ENCODE results near the gene PARP12. TPM values are rescaled to one million over a fixed set of nuclear protein-coding genes. Genes with fewer than 3 reads are reported as not detected.

PARP12 gene
- total and polyA plus RNA-seq, 8 donors: 10.8 to 34.8 (median 22.3) TPM

- FAIRE-seq (no peak), DNase-seq (no peak), ATAC-seq (no peak)
- no peaks in the 10 kb centered on the region for H3K9me3 ChIP-seq
- H3K4me1 ChIP-seq: no peaks in the 10 kb centered on the region
- H3K4me3 ChIP-seq: no peak overlapping the region
- intact Hi-C loops (cut with DNase I): loop anchor here in 1 of 3 donors (10.0 kb wide), 1 partner anchor 218 kb away; the partner anchor contains the start of gene HIPK2
- no peaks in the 10 kb centered on the region for H3K36me3 ChIP-seq
- 86 to 88% methylated on average over 8 of the region's 8 CpGs for WGBS, 2 donors
- no peak for TF ChIP-seq CTCF (IDR thresholded peaks at IDR 0.05)
- H3K27me3 ChIP-seq: no peaks in the 10 kb centered on the region
- H3K27ac ChIP-seq: no peak overlapping the region
These were observed 69.6 kb downstream of the PARP12 start for GRCh38 chr7:139993169-139993568.

- no peaks in the 10 kb centered on the region for H3K4me1 ChIP-seq
- no peak for ATAC-seq
- no peak overlapping the region for H3K4me3 ChIP-seq
- no peak for TF ChIP-seq CTCF (IDR thresholded peaks at IDR 0.05)
- WGBS, 2 donors: 82 to 90% methylated on average over 14 of the region's 14 CpGs
- FAIRE-seq: no peak
- H3K9me3 ChIP-seq: no peaks in the 10 kb centered on the region
- no peaks in the 10 kb centered on the region for H3K27me3 ChIP-seq
- H3K36me3 ChIP-seq: no peaks in the 10 kb centered on the region
- intact Hi-C loops (cut with DNase I): loop anchor here in 1 of 3 donors (10.0 kb wide), 1 partner anchor 218 kb away; the partner anchor contains the start of gene HIPK2
- no peak for DNase-seq
- H3K27ac ChIP-seq: no peak overlapping the region
These were observed 70.3 kb downstream of the PARP12 start for GRCh38 chr7:139992353-139993044.

- no peaks in the 10 kb centered on the region for H3K36me3 ChIP-seq
- FAIRE-seq (no peak), ATAC-seq (no peak), DNase-seq (no peak)
- no peaks in the 10 kb centered on the region for H3K4me1 ChIP-seq
- no peaks in the 10 kb centered on the region for H3K9me3 ChIP-seq
- H3K4me3 ChIP-seq: no peak overlapping the region
- no peak for TF ChIP-seq CTCF (IDR thresholded peaks at IDR 0.05)
- no peak overlapping the region for H3K27ac ChIP-seq
- no peaks in the 10 kb centered on the region for H3K27me3 ChIP-seq
- 83 to 85% methylated on average over 6 of the region's 6 CpGs for WGBS, 2 donors
- intact Hi-C loops (cut with DNase I): loop anchor here in 1 of 3 donors (10.0 kb wide), 1 partner anchor 217 kb away; the partner anchor contains the start of gene HIPK2
These were observed 70.8 kb downstream of the PARP12 start for GRCh38 chr7:139991911-139992310.

GRCh38 chr7:139991269-139991666, 71.5 kb downstream of the PARP12 start:
- DNase-seq: no peak
- intact Hi-C loops (cut with DNase I): loop anchor here in 1 of 3 donors (10.0 kb wide), 1 partner anchor 216 kb away; the partner anchor contains the start of gene HIPK2
- WGBS, 2 donors: 67 to 85% methylated on average over 5 of the region's 5 CpGs

More at GRCh38 chr7:139991269-139991666, 71.5 kb downstream of the PARP12 start:
- Histone ChIP-seq H3K36me3 (no peaks in the 10 kb centered on the region), H3K27me3 (no peaks in the 10 kb centered on the region), H3K9me3 (no peaks in the 10 kb centered on the region), H3K4me3 (no peak overlapping the region), H3K27ac (no peak overlapping the region), H3K4me1 (no peaks in the 10 kb centered on the region)
- FAIRE-seq (no peak), ATAC-seq (no peak)
- TF ChIP-seq CTCF (IDR thresholded peaks at IDR 0.05): no peak

Measured in pancreas (tissue), 10 donors.